ENCODE data around the gene RAPGEF5. TPM values are rescaled to one million over a fixed set of nuclear protein-coding genes. Genes with fewer than 3 reads are reported as not detected.

The RAPGEF5 gene
- total RNA-seq, 1 donor from 2014 or later = 0.70 TPM

GRCh38 chr7:22208799-22209198 is 148.2 kb downstream of the RAPGEF5 start:
- Mint-ChIP-seq H3K4me3 (no peak overlapping the region), H3K36me3 (ENCODE audit: low read depth) (no peaks in the 10 kb centered on the region), H3K27ac (no peak overlapping the region), H3K4me1 (ENCODE audit: low read depth) (no peaks in the 10 kb centered on the region), H3K9me3 (no peaks in the 10 kb centered on the region), H3K27me3 (ENCODE audit: insufficient read depth) (peaks cover 4% of the 10 kb centered on the region)
- intact Hi-C loops (cut with micrococcal nuclease) = no loop called here
- DNase-seq (ENCODE audit: low spot score) = no peak

GRCh38 chr7:22207724-22208225 is 149.2 kb downstream of the RAPGEF5 start:
- Mint-ChIP-seq H3K27me3 (ENCODE audit: insufficient read depth) (peaks cover 6% of the 10 kb centered on the region), H3K36me3 (ENCODE audit: low read depth) (no peaks in the 10 kb centered on the region), H3K9me3 (no peaks in the 10 kb centered on the region), H3K27ac (no peak overlapping the region), H3K4me1 (ENCODE audit: low read depth) (no peaks in the 10 kb centered on the region), H3K4me3 (no peak overlapping the region)
- intact Hi-C loops (cut with micrococcal nuclease) = no loop called here
- DNase-seq (ENCODE audit: low spot score) = no peak

- no peak overlapping the region for H3K4me3 Mint-ChIP-seq
- intact Hi-C loops (cut with micrococcal nuclease) = no loop called here
Measured at GRCh38 chr7:22205631-22206030, 151.3 kb downstream of the RAPGEF5 start.

GRCh38 chr7:22204312-22204711 is 152.6 kb downstream of the RAPGEF5 start:
- Mint-ChIP-seq H3K27ac (no peak overlapping the region), H3K4me3 (no peak overlapping the region), H3K36me3 (ENCODE audit: low read depth) (no peaks in the 10 kb centered on the region), H3K4me1 (ENCODE audit: low read depth) (no peaks in the 10 kb centered on the region), H3K27me3 (ENCODE audit: insufficient read depth) (peaks cover 2% of the 10 kb centered on the region), H3K9me3 (no peaks in the 10 kb centered on the region)
- DNase-seq (ENCODE audit: low spot score) = no peak
- intact Hi-C loops (cut with micrococcal nuclease) = no loop called here

More at GRCh38 chr7:22205631-22206030, 151.3 kb downstream of the RAPGEF5 start:
- no peaks in the 10 kb centered on the region for H3K4me1 Mint-ChIP-seq (ENCODE audit: low read depth)
- no peak for DNase-seq (ENCODE audit: low spot score)
- H3K36me3 Mint-ChIP-seq (ENCODE audit: low read depth) = no peaks in the 10 kb centered on the region
- peaks cover 5% of the 10 kb centered on the region for H3K27me3 Mint-ChIP-seq (ENCODE audit: insufficient read depth)
- no peak overlapping the region for H3K27ac Mint-ChIP-seq
- H3K9me3 Mint-ChIP-seq = no peaks in the 10 kb centered on the region

- intact Hi-C loops (cut with micrococcal nuclease) = no loop called here
- Mint-ChIP-seq H3K27ac (no peak overlapping the region), H3K4me1 (ENCODE audit: low read depth) (no peaks in the 10 kb centered on the region), H3K9me3 (no peaks in the 10 kb centered on the region), H3K36me3 (ENCODE audit: low read depth) (no peaks in the 10 kb centered on the region), H3K27me3 (ENCODE audit: insufficient read depth) (peaks cover 2% of the 10 kb centered on the region), H3K4me3 (no peak overlapping the region)
- no peak for DNase-seq (ENCODE audit: low spot score)
Measured at GRCh38 chr7:22202141-22202540, 154.8 kb downstream of the RAPGEF5 start.

- Mint-ChIP-seq H3K27me3 (ENCODE audit: insufficient read depth) (peaks cover 2% of the 10 kb centered on the region), H3K27ac (no peak overlapping the region), H3K4me3 (no peak overlapping the region), H3K9me3 (no peaks in the 10 kb centered on the region), H3K36me3 (ENCODE audit: low read depth) (no peaks in the 10 kb centered on the region), H3K4me1 (ENCODE audit: low read depth) (no peaks in the 10 kb centered on the region)
- no peak for DNase-seq (ENCODE audit: low spot score)
- intact Hi-C loops (cut with micrococcal nuclease) = no loop called here
Measured at GRCh38 chr7:22201186-22201880, 155.6 kb downstream of the RAPGEF5 start.

- H3K36me3 Mint-ChIP-seq (ENCODE audit: low read depth) = no peaks in the 10 kb centered on the region
- no peaks in the 10 kb centered on the region for H3K4me1 Mint-ChIP-seq (ENCODE audit: low read depth)
- H3K4me3 Mint-ChIP-seq = no peak overlapping the region
- peaks cover 2% of the 10 kb centered on the region for H3K27me3 Mint-ChIP-seq (ENCODE audit: insufficient read depth)
- no peaks in the 10 kb centered on the region for H3K9me3 Mint-ChIP-seq
- intact Hi-C loops (cut with micrococcal nuclease) = no loop called here
- DNase-seq (ENCODE audit: low spot score) = no peak
- no peak overlapping the region for H3K27ac Mint-ChIP-seq
Measured at GRCh38 chr7:22200777-22201176, 156.2 kb downstream of the RAPGEF5 start.

GRCh38 chr7:22200238-22200637 is 156.7 kb downstream of the RAPGEF5 start:
- intact Hi-C loops (cut with micrococcal nuclease) = no loop called here
- H3K27me3 Mint-ChIP-seq (ENCODE audit: insufficient read depth) = peaks cover 2% of the 10 kb centered on the region
- H3K9me3 Mint-ChIP-seq = no peaks in the 10 kb centered on the region
- DNase-seq (ENCODE audit: low spot score) = no peak
- no peak overlapping the region for H3K27ac Mint-ChIP-seq
- H3K4me3 Mint-ChIP-seq = no peak overlapping the region
- H3K36me3 Mint-ChIP-seq (ENCODE audit: low read depth) = no peaks in the 10 kb centered on the region
- no peaks in the 10 kb centered on the region for H3K4me1 Mint-ChIP-seq (ENCODE audit: low read depth)

- Mint-ChIP-seq H3K27me3 (ENCODE audit: insufficient read depth) (no peaks in the 10 kb centered on the region), H3K4me3 (no peak overlapping the region), H3K4me1 (ENCODE audit: low read depth) (no peaks in the 10 kb centered on the region), H3K9me3 (no peaks in the 10 kb centered on the region), H3K36me3 (ENCODE audit: low read depth) (no peaks in the 10 kb centered on the region), H3K27ac (no peak overlapping the region)
- DNase-seq (ENCODE audit: low spot score) = no peak
- intact Hi-C loops (cut with micrococcal nuclease) = no loop called here
Measured at GRCh38 chr7:22197376-22197775, 159.6 kb downstream of the RAPGEF5 start.

- H3K4me3 Mint-ChIP-seq = no peak overlapping the region
- no peaks in the 10 kb centered on the region for H3K36me3 Mint-ChIP-seq (ENCODE audit: low read depth)
- no peaks in the 10 kb centered on the region for H3K4me1 Mint-ChIP-seq (ENCODE audit: low read depth)
- intact Hi-C loops (cut with micrococcal nuclease) = no loop called here
- no peak overlapping the region for H3K27ac Mint-ChIP-seq
- peaks cover under 1% of the 10 kb centered on the region for H3K27me3 Mint-ChIP-seq (ENCODE audit: insufficient read depth)
- DNase-seq (ENCODE audit: low spot score) = no peak
- H3K9me3 Mint-ChIP-seq = no peaks in the 10 kb centered on the region
Measured at GRCh38 chr7:22196429-22196828, 160.5 kb downstream of the RAPGEF5 start.

- Mint-ChIP-seq H3K4me3 (no peak overlapping the region), H3K27me3 (ENCODE audit: insufficient read depth) (peaks cover 4% of the 10 kb centered on the region)
- intact Hi-C loops (cut with micrococcal nuclease) = no loop called here
Measured at GRCh38 chr7:22195397-22196172, 161.4 kb downstream of the RAPGEF5 start.

GRCh38 chr7:22194658-22195273 is 162.2 kb downstream of the RAPGEF5 start:
- intact Hi-C loops (cut with micrococcal nuclease) = no loop called here
- no peaks in the 10 kb centered on the region for H3K4me1 Mint-ChIP-seq (ENCODE audit: low read depth)

More at GRCh38 chr7:22195397-22196172, 161.4 kb downstream of the RAPGEF5 start:
- Mint-ChIP-seq H3K4me1 (ENCODE audit: low read depth) (no peaks in the 10 kb centered on the region), H3K36me3 (ENCODE audit: low read depth) (no peaks in the 10 kb centered on the region), H3K9me3 (no peaks in the 10 kb centered on the region), H3K27ac (no peak overlapping the region)
- DNase-seq (ENCODE audit: low spot score) = no peak

GRCh38 chr7:22193450-22193983 is 163.4 kb downstream of the RAPGEF5 start:
- H3K4me3 Mint-ChIP-seq = no peak overlapping the region

More at GRCh38 chr7:22194658-22195273, 162.2 kb downstream of the RAPGEF5 start:
- no peak for DNase-seq (ENCODE audit: low spot score)
- H3K4me3 Mint-ChIP-seq = no peak overlapping the region
- H3K27me3 Mint-ChIP-seq (ENCODE audit: insufficient read depth) = peaks cover 6% of the 10 kb centered on the region
- H3K36me3 Mint-ChIP-seq (ENCODE audit: low read depth) = no peaks in the 10 kb centered on the region
- no peak overlapping the region for H3K27ac Mint-ChIP-seq
- H3K9me3 Mint-ChIP-seq = no peaks in the 10 kb centered on the region

More at GRCh38 chr7:22193450-22193983, 163.4 kb downstream of the RAPGEF5 start:
- no peak for DNase-seq (ENCODE audit: low spot score)
- H3K27ac Mint-ChIP-seq = no peak overlapping the region
- H3K36me3 Mint-ChIP-seq (ENCODE audit: low read depth) = no peaks in the 10 kb centered on the region
- H3K9me3 Mint-ChIP-seq = no peaks in the 10 kb centered on the region
- no peaks in the 10 kb centered on the region for H3K4me1 Mint-ChIP-seq (ENCODE audit: low read depth)
- H3K27me3 Mint-ChIP-seq (ENCODE audit: insufficient read depth) = peaks cover 6% of the 10 kb centered on the region
- intact Hi-C loops (cut with micrococcal nuclease) = no loop called here
